K562 (cell line): ENCODE data around the gene ARHGAP30. TPM values are rescaled to one million over a fixed set of nuclear protein-coding genes. Genes with fewer than 3 reads are reported as not detected.

ENCODE experiments used
- ARID4B ChIP-seq: sonication (generic); formaldehyde crosslinking; IDR thresholded peaks from 2 replicates; pipeline ENCODE4 v1.8.0; 2022; ENCODE audit warnings: mild to moderate bottlenecking, missing genetic modification reagents
- REST ChIP-seq, 2 experiments: fragments of 450-650 bp; formaldehyde crosslinking in 1 of 2; IDR thresholded peaks; 2 replicates each; pipeline versions ENCODE4 v1.4.0 to v1.6.1; 2014 to 2020; ENCODE audit warnings: mild to moderate bottlenecking in 2 of 2, borderline replicate concordance in 1 of 2, low read depth in 1 of 2
- ZNF175 ChIP-seq: fragments of 200-800 bp; sonication (Bioruptor generic); IDR thresholded peaks from 2 replicates; pipeline ENCODE4 v1.6.1; 2016; ENCODE audit warnings: low read depth, mild to moderate bottlenecking, missing genetic modification characterization, missing compliant biosample characterization
- polyA plus RNA-seq, 8 experiments: library from polyadenylated mRNA; depleted of rRNA in 4 of 8; stranded (reverse) in 5 of 8; unstranded in 3 of 8; fragments of >200 nt; fragmentation: Nextera tagmentation in 2 of 8; fragmentation: Illumina TruSeq in 1 of 8; extraction: Ambion mirVana in 2 of 8; extraction: Trizol in 1 of 8; gene quantifications; 2 replicates each; pipeline versions ENCODE4 v1.2.1 to v1.2.3, GENCODE V29; 2011 to 2014; ENCODE audit warnings: inconsistent platforms in 1 of 8, missing spikeins in 1 of 8
- total RNA-seq, 7 experiments: library from RNA; depleted of rRNA in 6 of 7; stranded (reverse); fragments of >200 nt in 6 of 7; fragmentation: Illumina TruSeq in 2 of 7; extraction: Trizol in 2 of 7; gene quantifications; 2 replicates each; pipeline versions ENCODE4 v1.2.1 to v1.2.3, GENCODE V29; 2011 to 2021; ENCODE audit warnings: low replicate concordance in 1 of 7

ARHGAP30 gene
- total and polyA plus RNA-seq, 9 of the 15 experiments (the other 6 are each of a cell fraction or from before 2014, with no cell fraction given), result 0.01 to 0.73 (median 0.12) TPM

- TF ChIP-seq ARID4B (CRISPR knock-in tag), result peak; percentile 9; the same call in 1 of the 2 replicates
- TF ChIP-seq ZNF175 (CRISPR knock-in tag), result peak; percentile 90
- TF ChIP-seq REST (IDR thresholded peaks at IDR 0.05; ENCODE audit: borderline replicate concordance), result 0 out of 2 replicates have a peak, but pooled peaks have one; percentile 2
- no peak for TF ChIP-seq REST (CRISPR knock-in tag; IDR thresholded peaks at IDR 0.05; ENCODE audit: low read depth)
Observed at GRCh38 chr1:161045736-161046604, 23.7 kb downstream of the ARHGAP30 start, which contains the start of gene USF1 (continued).
